DND-41 (cell line): ENCODE data around the gene SPATA3.

Source experiments
- ATAC-seq: fragments of 200-7000 bp; cut with Tn5 transposase; 3 replicates; pipeline ENCODE4 v1.9.1; 2021; ENCODE audit warnings: low read depth; ENCODE audit not compliant: insufficient read depth
- DNase-seq: peaks from one replicate; pipeline ENCODE4 v3.0.0-alpha.2; 2020
- H2AFZ ChIP-seq: 2 replicates; pipeline ENCODE4 v1.6.0; 2012; ENCODE audit warnings: low read depth, low read length
- H3K27ac ChIP-seq: 2 replicates; pipeline ENCODE4 v1.5.1; 2012; ENCODE audit warnings: low read length, inconsistent platforms
- H3K27me3 ChIP-seq: fragments of 200-600 bp; sonication (generic); 2 replicates; pipeline ENCODE4 v1.6.0; 2012; ENCODE audit warnings: low read length, mild to moderate bottlenecking, inconsistent platforms; ENCODE audit not compliant: insufficient read depth, poor library complexity
- H3K36me3 ChIP-seq: 2 replicates; pipeline ENCODE4 v1.5.1; 2012; ENCODE audit warnings: low read length, inconsistent platforms; ENCODE audit not compliant: insufficient read depth
- H3K4me1 ChIP-seq: 2 replicates; pipeline ENCODE4 v1.5.1; 2012; ENCODE audit warnings: mild to moderate bottlenecking, low read length; ENCODE audit not compliant: insufficient read depth
- H3K4me2 ChIP-seq: 2 replicates; pipeline ENCODE4 v1.6.0; 2012; ENCODE audit warnings: mild to moderate bottlenecking, moderate library complexity, low read length, inconsistent platforms; ENCODE audit not compliant: insufficient read depth
- H3K4me3 ChIP-seq, 2 experiments: fragments of 200-600 bp in 1 of 2; shearing (Covaris generic) in 1 of 2; 2 replicates each; pipeline ENCODE4 v1.5.1; 2012 to 2016; ENCODE audit warnings: inconsistent platforms in 2 of 2, low read length in 2 of 2, mild to moderate bottlenecking in 2 of 2, low read depth in 1 of 2, moderate library complexity in 1 of 2
- H3K79me2 ChIP-seq: 2 replicates; pipeline ENCODE4 v1.6.0; 2012; ENCODE audit warnings: low read length, inconsistent platforms; ENCODE audit not compliant: insufficient read depth
- H3K9ac ChIP-seq: 2 replicates; pipeline ENCODE4 v1.6.0; 2012; ENCODE audit warnings: low read depth, mild to moderate bottlenecking, inconsistent platforms, low read length, moderate library complexity
- H3K9me3 ChIP-seq: 2 replicates; pipeline ENCODE4 v1.5.1; 2012; ENCODE audit warnings: low read length, moderate library complexity, mild to moderate bottlenecking, inconsistent platforms; ENCODE audit not compliant: insufficient read depth, severe bottlenecking
- H4K20me1 ChIP-seq: 2 replicates; pipeline ENCODE4 v1.6.0; 2012; ENCODE audit warnings: low read length; ENCODE audit not compliant: insufficient read depth
- EZH2 ChIP-seq: IDR thresholded peaks from 3 replicates; pipeline ENCODE4 v1.6.1; 2012; ENCODE audit warnings: borderline replicate concordance, low read depth, mild to moderate bottlenecking, moderate library complexity, low read length, inconsistent platforms; ENCODE audit not compliant: severe bottlenecking
- TF ChIP-seq, protein P1 (sequence below): IDR thresholded peaks from 2 replicates; pipeline ENCODE4 v1.5.1; 2012; ENCODE audit warnings: borderline replicate concordance, low read length, moderate library complexity, mild to moderate bottlenecking; ENCODE audit not compliant: poor library complexity, severe bottlenecking; ENCODE audit errors: extremely low read depth

The SPATA3 gene

DNA sequence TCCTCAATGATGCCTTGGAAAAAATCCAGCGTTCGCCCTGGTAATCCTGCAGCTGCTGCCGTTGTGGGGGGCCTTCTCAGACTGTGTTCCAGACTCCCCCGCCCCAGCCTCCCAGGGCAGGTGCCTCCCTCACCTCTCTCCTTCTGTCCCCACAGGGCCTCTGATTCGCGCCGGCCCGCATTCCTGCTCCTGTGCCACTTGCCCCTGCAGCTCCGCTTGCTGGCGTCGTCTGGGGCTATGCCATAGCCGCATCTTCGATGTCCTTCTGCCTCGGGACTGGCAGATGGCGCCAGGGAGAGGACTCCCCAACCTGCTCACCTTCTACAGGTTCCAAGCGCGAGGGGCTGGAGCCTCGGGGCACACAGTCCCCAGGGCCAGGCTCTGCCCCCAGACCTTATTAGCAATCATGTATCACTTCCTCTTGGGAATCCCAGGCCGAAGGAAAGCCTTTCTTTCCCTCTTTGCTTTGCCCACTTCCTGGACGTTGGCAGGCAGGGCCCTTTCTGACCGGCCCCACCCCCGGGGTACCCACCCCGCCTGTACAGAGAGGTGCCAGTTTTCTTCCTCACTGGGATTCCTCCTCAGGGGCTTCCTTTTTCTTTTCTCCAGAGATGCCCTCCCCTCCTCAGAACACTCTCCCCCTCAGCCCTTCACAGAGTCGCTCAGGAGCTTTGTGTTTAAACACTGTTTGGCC lies 4.4 kb downstream of the SPATA3 start:
- no peak for ATAC-seq
- peaks cover 2% of the 10 kb centered on the region for H3K9me3 ChIP-seq
- no peak overlapping the region for H2AFZ ChIP-seq
- no peak overlapping the region for H3K4me3 ChIP-seq
- TF ChIP-seq, protein P1, sequence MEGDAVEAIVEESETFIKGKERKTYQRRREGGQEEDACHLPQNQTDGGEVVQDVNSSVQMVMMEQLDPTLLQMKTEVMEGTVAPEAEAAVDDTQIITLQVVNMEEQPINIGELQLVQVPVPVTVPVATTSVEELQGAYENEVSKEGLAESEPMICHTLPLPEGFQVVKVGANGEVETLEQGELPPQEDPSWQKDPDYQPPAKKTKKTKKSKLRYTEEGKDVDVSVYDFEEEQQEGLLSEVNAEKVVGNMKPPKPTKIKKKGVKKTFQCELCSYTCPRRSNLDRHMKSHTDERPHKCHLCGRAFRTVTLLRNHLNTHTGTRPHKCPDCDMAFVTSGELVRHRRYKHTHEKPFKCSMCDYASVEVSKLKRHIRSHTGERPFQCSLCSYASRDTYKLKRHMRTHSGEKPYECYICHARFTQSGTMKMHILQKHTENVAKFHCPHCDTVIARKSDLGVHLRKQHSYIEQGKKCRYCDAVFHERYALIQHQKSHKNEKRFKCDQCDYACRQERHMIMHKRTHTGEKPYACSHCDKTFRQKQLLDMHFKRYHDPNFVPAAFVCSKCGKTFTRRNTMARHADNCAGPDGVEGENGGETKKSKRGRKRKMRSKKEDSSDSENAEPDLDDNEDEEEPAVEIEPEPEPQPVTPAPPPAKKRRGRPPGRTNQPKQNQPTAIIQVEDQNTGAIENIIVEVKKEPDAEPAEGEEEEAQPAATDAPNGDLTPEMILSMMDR, result no peak
- DNase-seq, result no peak
- no peaks in the 10 kb centered on the region for H3K4me1 ChIP-seq
- H3K27ac ChIP-seq, result no peak overlapping the region
- no peaks in the 10 kb centered on the region for H3K36me3 ChIP-seq
- no peaks in the 10 kb centered on the region for H4K20me1 ChIP-seq
- H3K79me2 ChIP-seq, result no peaks in the 10 kb centered on the region
- no peaks in the 10 kb centered on the region for H3K27me3 ChIP-seq
- no peak overlapping the region for H3K4me2 ChIP-seq
- H3K9ac ChIP-seq, result no peak overlapping the region

DNA sequence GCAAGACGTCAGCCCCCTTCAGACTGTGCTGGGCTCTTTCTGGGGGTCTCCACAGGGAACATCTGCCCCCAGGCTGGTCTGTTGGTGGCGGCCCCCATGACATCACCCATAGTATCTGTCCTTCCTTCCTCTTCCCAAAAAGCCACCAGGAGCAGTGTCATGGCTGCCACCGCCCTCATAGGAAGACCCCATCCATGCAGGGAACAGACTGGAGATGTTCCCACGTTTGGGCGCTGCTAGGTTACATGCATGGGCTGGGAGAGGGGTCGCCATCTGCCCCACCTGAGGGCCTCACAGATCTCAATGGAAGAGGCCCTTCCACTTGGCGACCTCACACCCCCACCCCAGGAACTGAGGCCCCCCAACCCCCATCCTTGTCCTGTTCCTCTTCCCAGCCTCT lies 5.1 kb downstream of the SPATA3 start:
- Histone ChIP-seq H3K4me1 (no peaks in the 10 kb centered on the region), H3K79me2 (no peaks in the 10 kb centered on the region), H3K27ac (no peak overlapping the region), H2AFZ (no peak overlapping the region), H3K9me3 (peaks cover 4% of the 10 kb centered on the region), H3K36me3 (no peaks in the 10 kb centered on the region), H3K9ac (no peak overlapping the region), H3K4me3 (no peak overlapping the region), H3K27me3 (no peaks in the 10 kb centered on the region), H4K20me1 (no peaks in the 10 kb centered on the region), H3K4me2 (no peak overlapping the region)
- no peak for DNase-seq
- ATAC-seq, result no peak
- no peak for TF ChIP-seq EZH2
- TF ChIP-seq, protein P1, result no peak

DNA sequence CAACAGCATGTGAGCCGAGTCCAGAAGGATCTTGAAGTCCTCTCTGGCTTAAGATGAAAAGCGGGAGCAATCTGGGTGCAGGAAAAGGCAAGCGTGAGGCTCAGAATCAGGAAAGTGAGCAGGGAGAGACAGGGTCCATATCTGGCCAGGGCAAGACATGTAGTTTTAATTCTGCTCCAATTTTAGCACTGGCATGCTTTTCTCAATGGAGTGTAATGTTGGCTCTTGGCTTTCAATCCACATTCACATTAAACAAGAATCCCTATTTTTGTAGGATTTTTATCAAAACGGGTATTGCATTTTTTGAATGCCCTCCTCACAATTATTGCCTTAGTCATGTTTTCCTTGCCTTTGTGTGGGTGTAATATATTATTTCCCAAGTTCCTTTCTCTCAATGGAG lies 6.0 kb downstream of the SPATA3 start:
- Histone ChIP-seq H3K4me3 (no peak overlapping the region), H3K79me2 (no peaks in the 10 kb centered on the region), H3K4me2 (no peak overlapping the region), H3K4me1 (no peaks in the 10 kb centered on the region), H3K36me3 (no peaks in the 10 kb centered on the region), H3K9me3 (peaks cover 4% of the 10 kb centered on the region), H3K27ac (no peak overlapping the region), H2AFZ (no peak overlapping the region), H4K20me1 (no peaks in the 10 kb centered on the region), H3K27me3 (no peaks in the 10 kb centered on the region), H3K9ac (no peak overlapping the region)
- TF ChIP-seq EZH2, result no peak
- TF ChIP-seq, protein P1, result no peak
- no peak for DNase-seq
- no peak for ATAC-seq
